GM18519 (cell line): ENCODE measurements around the gene UTP20.
"Not testable (repeated sequence)": the region's sequence is repeated elsewhere in the genome, so short reads cannot be mapped to it uniquely, and the experiment has no call there.

Experiments
- ATAC-seq: cut with Tn5 transposase; IDR thresholded peaks from one replicate; pipeline ENCODE4 v1.9.1; 2021; ENCODE audit warnings: mild to moderate bottlenecking, moderate library complexity; ENCODE audit not compliant: unreplicated experiment, low FRiP score

UTP20 gene

DNA sequence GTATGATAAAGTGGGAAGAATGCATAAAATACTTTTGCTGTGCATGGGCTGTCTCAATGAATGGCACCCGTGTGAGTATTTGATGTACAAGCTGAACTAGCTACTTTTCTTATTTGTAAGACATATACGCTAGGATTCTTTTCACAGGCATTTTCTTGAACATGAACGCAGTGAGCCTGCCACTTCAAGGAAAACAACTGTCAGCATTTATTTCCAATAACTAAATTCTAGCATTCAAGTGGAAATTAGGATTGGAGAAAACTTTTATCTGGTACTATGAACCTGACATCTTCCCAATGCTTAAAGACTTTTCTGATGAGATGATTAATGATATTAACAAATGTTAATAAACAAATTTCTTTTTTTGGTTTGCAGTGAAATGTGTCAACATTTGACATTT lies 45.7 kb downstream of the UTP20 start:
- no peak for ATAC-seq

DNA sequence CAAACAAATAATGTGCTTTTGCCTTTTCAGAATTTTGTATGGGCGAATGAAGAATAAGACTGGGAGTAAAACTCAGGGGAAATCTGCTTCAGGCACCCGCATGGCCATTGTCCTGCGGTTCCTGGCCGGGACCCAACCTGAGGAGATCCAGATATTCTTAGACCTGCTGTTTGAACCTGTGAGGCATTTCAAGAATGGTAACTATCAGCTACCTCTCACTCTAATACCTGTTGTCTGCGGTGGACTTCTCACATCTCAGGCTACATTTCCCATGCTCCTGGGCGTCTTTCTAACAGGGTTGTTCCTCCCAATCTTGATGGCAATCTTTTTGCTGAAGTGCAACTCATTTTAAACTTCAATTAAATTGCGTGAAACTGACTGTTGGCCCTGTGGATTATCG lies 47.1 kb downstream of the UTP20 start:
- no peak for ATAC-seq

- ATAC-seq: no peak
These were observed 47.6 kb downstream of the UTP20 start for GRCh38 chr12:101327546-101327945.

DNA sequence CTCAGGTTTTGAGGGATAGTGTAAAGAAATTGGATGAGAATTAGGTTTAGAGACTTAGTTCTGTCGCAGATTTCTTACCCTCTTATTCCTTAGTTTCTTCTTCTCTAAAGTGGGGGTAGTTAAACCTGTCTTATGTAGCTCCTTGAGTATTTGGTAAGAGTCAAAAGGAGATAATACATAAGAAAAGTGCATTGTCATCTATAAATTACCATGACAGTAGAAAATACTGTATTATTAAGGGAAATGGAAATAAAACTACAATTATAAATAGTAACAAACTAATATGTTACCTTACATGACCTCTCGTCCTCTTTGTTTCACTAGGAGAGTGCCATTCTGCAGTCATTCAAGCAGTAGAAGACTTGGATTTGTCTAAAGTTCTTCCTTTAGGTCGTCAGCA lies 49.0 kb downstream of the UTP20 start:
- ATAC-seq: no peak

DNA sequence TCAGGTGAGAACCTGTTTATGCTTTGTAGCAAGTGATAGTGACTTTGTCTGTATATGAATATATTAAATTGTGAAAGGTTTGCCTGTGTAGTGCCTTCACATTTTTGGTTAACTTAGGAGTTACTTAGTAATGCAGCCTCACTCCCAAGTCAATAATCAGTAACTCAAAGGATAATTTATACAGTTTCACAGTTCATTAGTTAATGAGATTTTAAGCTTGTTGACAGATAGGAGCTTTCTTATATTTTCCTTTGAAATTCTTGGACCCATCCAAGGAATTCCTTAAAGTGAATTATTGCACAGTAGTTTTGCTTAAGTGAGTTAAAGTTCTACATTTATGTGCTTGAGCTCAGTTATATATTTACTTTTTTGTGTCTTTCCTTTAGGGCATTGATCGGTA lies 50.7 kb downstream of the UTP20 start:
- ATAC-seq: no peak

- no peak for ATAC-seq
These were observed 56.5 kb downstream of the UTP20 start for GRCh38 chr12:101336437-101336836.

DNA sequence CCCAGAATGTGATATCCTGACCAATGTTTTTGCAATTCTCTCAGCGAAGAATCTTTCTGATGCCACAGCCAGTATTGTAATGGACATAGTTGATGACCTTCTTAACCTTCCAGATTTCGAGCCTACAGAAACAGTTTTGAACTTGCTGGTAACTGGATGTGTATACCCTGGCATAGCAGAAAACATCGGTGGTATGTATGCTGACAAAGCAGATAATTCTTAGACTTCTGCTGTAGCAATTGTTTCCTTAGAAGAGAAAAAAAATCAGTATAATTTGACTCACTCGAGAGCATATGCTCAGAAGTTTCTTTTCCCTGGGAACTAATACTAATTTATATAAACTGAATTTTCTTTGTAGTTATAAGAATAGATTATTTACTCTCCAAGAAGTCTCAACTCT lies 58.2 kb downstream of the UTP20 start:
- ATAC-seq: no peak

GRCh38 chr12:101343893-101344292 lies 64.0 kb downstream of the UTP20 start:
- no peak for ATAC-seq

DNA sequence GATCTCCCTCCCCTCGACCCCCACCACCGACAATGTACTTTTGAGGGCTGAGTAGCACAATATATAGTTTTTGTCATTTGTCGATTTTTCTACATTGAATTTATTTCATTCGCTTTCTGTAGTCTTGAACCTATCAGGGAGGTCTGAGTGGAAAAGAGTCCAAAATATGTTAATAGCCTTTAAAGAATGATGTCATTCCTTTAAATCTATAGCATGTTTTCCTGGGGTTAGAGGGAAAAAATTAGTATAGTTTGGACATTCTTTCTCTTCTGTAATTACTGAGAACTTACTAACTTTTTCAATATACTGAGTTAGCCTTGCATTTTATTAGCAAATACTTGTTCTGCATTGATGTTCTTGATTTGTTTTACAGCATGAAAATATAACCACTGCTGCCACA lies 71.8 kb downstream of the UTP20 start:
- ATAC-seq: no peak

- ATAC-seq: no peak
These were observed 76.9 kb downstream of the UTP20 start for GRCh38 chr12:101356794-101357193.

- no peak for ATAC-seq
These were observed 81.5 kb downstream of the UTP20 start for GRCh38 chr12:101361455-101361854.

DNA sequence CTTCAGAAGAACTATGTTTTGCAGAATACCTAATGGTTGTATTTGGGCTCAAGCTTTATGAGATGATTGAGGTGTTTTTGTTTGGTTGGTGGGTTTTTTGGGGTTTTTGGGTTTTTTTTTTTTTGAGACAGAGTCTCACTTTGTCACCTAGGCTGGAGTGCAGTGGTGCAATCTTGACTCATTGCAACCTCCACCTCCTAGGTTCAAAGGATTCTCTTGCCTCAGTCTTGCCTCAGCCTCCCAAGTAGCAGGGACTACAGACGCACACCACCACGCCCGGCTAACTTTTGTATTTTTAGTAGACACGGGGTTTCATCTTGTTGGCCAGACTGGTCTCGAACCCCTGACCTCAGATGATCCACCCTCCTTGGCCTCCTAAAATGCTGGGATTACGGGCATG lies 88.1 kb downstream of the UTP20 start:
- no peak for ATAC-seq

DNA sequence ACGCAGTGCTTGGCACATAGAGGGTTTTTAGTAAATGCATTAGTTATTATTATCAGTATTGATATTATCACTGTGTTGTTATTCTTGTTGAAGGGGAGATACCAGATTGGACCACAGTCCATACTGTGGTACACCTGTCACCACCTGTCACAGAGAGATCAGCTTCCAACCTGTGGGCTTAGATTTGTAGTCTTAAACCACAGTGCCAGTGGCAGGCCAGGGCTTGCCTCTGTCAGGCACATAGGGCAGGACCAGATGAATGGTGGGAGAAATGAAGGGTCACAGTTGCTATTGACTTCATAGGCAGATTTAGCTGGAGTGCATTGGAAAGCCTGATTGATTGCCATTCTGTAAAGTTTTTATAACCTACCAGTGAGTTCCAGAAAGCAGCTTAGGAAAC lies 92.5 kb downstream of the UTP20 start:
- no peak for ATAC-seq

DNA sequence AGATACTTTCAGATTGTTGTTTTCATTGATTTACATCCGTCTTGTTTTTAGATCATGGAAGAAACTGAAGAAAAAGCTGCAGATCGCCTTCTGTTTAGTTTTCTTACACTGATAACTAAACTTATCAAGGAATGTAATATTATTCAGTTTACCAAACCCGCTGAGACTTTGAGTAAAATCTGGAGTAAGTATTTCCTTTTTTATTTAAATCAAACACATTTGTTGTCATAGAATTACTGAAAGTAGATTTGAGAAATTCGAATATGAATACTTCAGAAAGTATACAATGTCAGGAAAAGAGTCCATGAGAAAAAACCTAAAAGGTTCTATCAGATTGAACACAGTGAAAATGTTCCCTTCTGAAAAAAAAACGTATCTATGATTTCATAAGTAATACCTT lies 95.7 kb downstream of the UTP20 start:
- ATAC-seq: no peak

- no peak for ATAC-seq
These were observed 99.2 kb downstream of the UTP20 start for GRCh38 chr12:101379149-101379548.

- ATAC-seq: not testable (repeated sequence)
These were observed 111.3 kb downstream of the UTP20 start for GRCh38 chr12:101391181-101391580.

GRCh38 chr12:101407049-101407435 lies 127.1 kb downstream of the UTP20 start:
- peak; percentile 6 for ATAC-seq

DNA sequence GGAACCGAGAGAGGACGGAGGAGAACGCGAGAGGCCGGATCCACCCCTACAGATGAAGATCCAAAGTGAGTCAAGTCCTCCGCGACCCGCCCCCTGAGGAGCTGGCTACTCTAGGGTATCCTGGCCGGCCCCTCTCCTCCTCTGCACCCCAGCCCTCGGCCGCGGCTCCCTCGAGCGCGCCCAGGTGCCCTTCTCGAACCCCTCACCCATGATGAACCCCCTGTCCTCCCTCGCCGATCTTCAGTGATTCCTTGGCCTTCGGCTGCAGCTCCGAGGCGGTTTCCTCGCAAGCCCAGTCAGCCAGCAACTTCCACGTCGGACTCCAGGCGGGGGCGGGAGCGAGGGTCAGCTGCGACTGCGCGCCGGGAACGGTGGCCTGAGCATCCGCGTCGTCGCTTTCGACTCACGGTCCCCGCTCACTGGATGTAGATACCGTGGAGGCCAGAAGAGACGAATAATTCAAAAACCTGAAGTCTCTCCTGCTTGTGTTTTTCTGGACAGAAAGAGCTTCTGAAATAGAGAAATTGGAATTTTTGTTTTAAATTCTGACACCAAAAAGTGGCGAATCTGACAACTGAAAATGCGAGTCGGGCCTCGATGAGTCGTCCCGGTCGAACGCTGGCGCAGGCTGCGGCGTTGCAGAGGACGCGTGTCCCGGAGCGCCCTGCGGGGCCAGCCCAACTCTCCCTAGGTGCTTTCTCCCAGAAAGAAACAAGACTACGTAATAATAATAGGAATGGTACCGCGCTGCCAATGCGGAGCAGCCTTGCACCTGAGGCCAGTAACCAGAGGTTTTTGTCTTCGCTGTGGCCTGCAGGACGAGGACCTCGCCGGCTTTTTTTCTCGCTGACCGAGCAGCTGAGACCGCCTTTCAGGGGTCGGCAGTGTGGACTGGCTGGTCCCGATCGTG lies 127.8 kb downstream of the UTP20 start, which contains the start of gene ARL1:
ARL1 (minus strand) TSS at position 337 of the 910 bp plus-strand sequence; CDS start at position 210, 127 bp downstream.
- peak; percentile 50 for ATAC-seq

- ATAC-seq: not testable (repeated sequence)
These were observed 130.3 kb downstream of the UTP20 start for GRCh38 chr12:101410169-101410568.

DNA sequence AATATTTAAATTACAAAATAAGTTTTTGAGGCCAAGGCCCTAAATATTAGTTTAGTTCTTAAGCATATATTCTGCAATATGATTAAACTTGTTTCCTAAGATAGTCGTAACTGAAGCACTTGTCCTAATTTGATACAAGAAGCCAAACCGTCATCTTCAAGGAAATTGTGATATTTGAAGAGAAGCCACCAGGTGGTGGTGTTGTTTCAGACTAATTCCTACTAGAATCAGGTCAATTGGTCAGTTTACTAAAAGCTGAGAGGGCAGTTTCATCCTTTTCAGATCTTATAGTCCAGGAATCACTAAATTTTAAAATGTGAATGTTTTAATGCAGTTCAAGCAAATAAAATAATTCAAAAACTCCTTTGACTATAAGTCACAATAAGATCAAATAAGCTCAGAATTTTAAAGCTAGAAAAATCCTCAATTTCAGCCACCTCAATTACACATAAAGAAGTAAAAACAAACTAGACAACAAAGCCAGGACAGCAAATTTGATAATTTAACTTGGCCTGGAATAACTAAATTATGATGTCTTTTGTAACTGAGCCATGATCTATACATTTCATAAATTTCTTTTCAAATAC lies 134.7 kb downstream of the UTP20 start:
- no peak for ATAC-seq

GRCh38 chr12:101415228-101415627 lies 135.3 kb downstream of the UTP20 start:
- ATAC-seq: no peak

DNA sequence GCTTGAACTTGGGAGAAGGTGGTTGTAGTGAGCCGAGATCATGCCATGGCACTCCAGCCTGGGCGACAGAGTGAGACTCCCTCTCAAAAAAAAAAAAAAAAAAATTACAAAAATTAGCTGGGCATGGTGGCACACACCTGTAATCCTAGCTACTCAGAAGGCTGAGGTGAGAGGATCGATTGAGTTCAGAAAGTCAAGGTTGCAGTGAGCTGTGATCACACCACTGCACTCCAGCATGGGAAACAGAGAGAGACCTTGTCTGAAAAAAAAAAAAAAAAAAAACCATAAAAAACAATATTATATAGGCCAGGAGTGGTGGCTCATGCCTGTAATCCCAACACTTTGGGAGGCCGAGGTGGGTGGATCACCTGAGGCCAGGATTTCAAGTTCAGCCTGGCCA lies 142.2 kb downstream of the UTP20 start:
- not testable (repeated sequence) for ATAC-seq
